MM.1S (cell line): ENCODE data around the gene CCDC81.

Experiments used
- DNase-seq: peaks from one replicate; pipeline ENCODE4 v3.0.0-alpha.2; 2015
- H2AFZ ChIP-seq: fragments of 300-600 bp; sonication (generic); 2 replicates; pipeline ENCODE4 v1.6.0; 2016; ENCODE audit warnings: antibody characterized with exemption, low read length
- H3F3A ChIP-seq: fragments of 300-600 bp; sonication (generic); 2 replicates; pipeline ENCODE4 v1.6.1; 2016; ENCODE audit warnings: mild to moderate bottlenecking, antibody characterized with exemption, low read length, moderate library complexity, mixed read lengths; ENCODE audit not compliant: insufficient read depth
- H3K27ac ChIP-seq: fragments of 300-600 bp; sonication (generic); 2 replicates; pipeline ENCODE4 v1.5.1; 2016; ENCODE audit warnings: mild to moderate bottlenecking, low read length
- H3K27me3 ChIP-seq: fragments of 300-600 bp; sonication (generic); replicated peaks from 2 replicates; pipeline ENCODE4 v1.6.0; 2016; ENCODE audit warnings: low read length; ENCODE audit not compliant: insufficient read depth
- H3K36me3 ChIP-seq: fragments of 300-600 bp; sonication (generic); replicated peaks from 2 replicates; pipeline ENCODE4 v1.6.1; 2016; ENCODE audit warnings: mild to moderate bottlenecking, low read length, mixed read lengths; ENCODE audit not compliant: insufficient read depth
- H3K4me1 ChIP-seq: fragments of 300-600 bp; sonication (generic); 2 replicates; pipeline ENCODE4 v1.6.1; 2016; ENCODE audit warnings: low read length, mixed read lengths
- H3K4me2 ChIP-seq: fragments of 300-600 bp; sonication (generic); 2 replicates; pipeline ENCODE4 v1.6.0; 2016; ENCODE audit warnings: low read depth, low read length
- H3K4me3 ChIP-seq: fragments of 300-600 bp; sonication (generic); 2 replicates; pipeline ENCODE4 v1.5.1; 2016; ENCODE audit warnings: low read length, mixed read lengths
- H3K79me2 ChIP-seq: fragments of 300-600 bp; sonication (generic); 2 replicates; pipeline ENCODE4 v1.6.1; 2016; ENCODE audit warnings: mixed run types, low read length, mixed read lengths
- H3K9ac ChIP-seq: fragments of 300-600 bp; sonication (generic); 2 replicates; pipeline ENCODE4 v1.6.1; 2016; ENCODE audit warnings: low read length, mixed read lengths
- H3K9me2 ChIP-seq: fragments of 300-600 bp; sonication (generic); replicated peaks from 2 replicates; pipeline ENCODE4 v1.6.1; 2016; ENCODE audit warnings: mild to moderate bottlenecking, low read length, mixed read lengths; ENCODE audit not compliant: insufficient read depth
- H3K9me3 ChIP-seq: fragments of 300-600 bp; sonication (generic); replicated peaks from 2 replicates; pipeline ENCODE4 v1.6.1; 2016; ENCODE audit warnings: mild to moderate bottlenecking, low read length, mixed read lengths; ENCODE audit not compliant: insufficient read depth
- H4K20me1 ChIP-seq: fragments of 300-600 bp; sonication (generic); 2 replicates; pipeline ENCODE4 v1.6.1; 2016; ENCODE audit warnings: mild to moderate bottlenecking, low read length, moderate library complexity, mixed read lengths; ENCODE audit not compliant: insufficient read depth
- CTCF ChIP-seq: fragments of 300-600 bp; sonication (generic); IDR thresholded peaks from 2 replicates; pipeline ENCODE4 v1.5.1; 2016; ENCODE audit warnings: antibody characterized with exemption, low read length, mixed read lengths
- EZH2 ChIP-seq: fragments of 300-600 bp; sonication (generic); optimal IDR thresholded peaks from 2 replicates; pipeline ENCODE3; 2017; ENCODE audit warnings: low read depth, mild to moderate bottlenecking, antibody characterized with exemption, low read length, mixed read lengths
- EZH2phosphoT487 ChIP-seq: fragments of 300-600 bp; sonication (generic); IDR thresholded peaks from 2 replicates; pipeline ENCODE4 v1.6.1; 2018; ENCODE audit warnings: antibody characterized with exemption, low read length

The CCDC81 gene

DNA sequence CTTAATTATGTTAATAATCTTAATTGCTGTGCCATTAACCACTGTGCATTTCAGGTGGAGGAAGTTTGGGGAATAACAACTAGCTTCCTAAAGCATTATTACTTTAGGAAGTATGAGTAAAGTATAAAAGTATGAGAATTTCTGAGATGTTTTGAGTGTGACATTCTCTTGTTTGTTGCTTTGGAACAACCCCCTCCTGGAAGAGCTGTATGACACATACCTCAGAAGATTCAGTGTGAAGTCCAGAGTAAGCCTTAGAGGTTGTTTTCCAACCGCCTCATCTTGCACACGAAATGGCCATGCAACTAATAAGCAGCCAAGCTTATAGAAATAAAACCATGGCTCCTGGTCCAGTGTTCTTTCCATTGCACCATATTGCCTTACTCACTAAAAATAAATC is 21.7 kb downstream of the CCDC81 start:
- no peak overlapping the region for H3K9ac ChIP-seq
- H3K4me1 ChIP-seq: no peaks in the 10 kb centered on the region
- H3K27ac ChIP-seq: no peak overlapping the region
- H3K27me3 ChIP-seq: no peaks in the 10 kb centered on the region
- H3F3A ChIP-seq: no peaks in the 10 kb centered on the region
- no peaks in the 10 kb centered on the region for H3K79me2 ChIP-seq
- no peaks in the 10 kb centered on the region for H3K36me3 ChIP-seq
- TF ChIP-seq CTCF (no peak), EZH2phosphoT487 (no peak), EZH2 (no peak)
- H3K4me3 ChIP-seq: no peak overlapping the region
- H3K9me3 ChIP-seq: no peaks in the 10 kb centered on the region
- no peak overlapping the region for H3K4me2 ChIP-seq
- H3K9me2 ChIP-seq: no peaks in the 10 kb centered on the region
- no peaks in the 10 kb centered on the region for H4K20me1 ChIP-seq
- no peak overlapping the region for H2AFZ ChIP-seq
- DNase-seq: no peak

DNA sequence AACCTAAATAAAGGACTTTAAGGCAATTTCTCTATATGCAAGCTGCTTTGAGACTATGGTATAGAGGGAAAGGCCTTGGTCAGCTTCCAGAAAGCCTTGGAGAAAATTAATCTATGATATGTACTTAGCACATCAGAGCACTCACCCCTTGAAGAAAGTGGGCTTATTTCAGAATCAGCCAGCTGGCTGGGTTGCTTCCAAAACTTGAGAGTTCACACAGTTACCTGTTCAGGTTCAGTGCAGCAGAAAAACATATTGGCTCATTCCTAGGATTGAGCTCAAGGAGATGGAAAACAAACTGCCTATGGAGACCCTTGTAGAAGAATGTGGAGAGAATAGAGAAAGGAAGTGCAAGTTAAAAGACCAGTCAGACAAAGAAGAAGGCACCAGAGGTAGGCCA is 22.7 kb downstream of the CCDC81 start:
- Histone ChIP-seq H3K9me2 (no peaks in the 10 kb centered on the region), H3K4me2 (no peak overlapping the region), H3F3A (no peaks in the 10 kb centered on the region), H3K4me1 (no peaks in the 10 kb centered on the region), H2AFZ (no peak overlapping the region), H3K9me3 (no peaks in the 10 kb centered on the region), H3K4me3 (no peak overlapping the region), H3K9ac (no peak overlapping the region), H3K27ac (no peak overlapping the region), H3K79me2 (no peaks in the 10 kb centered on the region), H4K20me1 (no peaks in the 10 kb centered on the region), H3K27me3 (no peaks in the 10 kb centered on the region), H3K36me3 (no peaks in the 10 kb centered on the region)
- TF ChIP-seq EZH2 (no peak), CTCF (no peak), EZH2phosphoT487 (no peak)
- no peak for DNase-seq

DNA sequence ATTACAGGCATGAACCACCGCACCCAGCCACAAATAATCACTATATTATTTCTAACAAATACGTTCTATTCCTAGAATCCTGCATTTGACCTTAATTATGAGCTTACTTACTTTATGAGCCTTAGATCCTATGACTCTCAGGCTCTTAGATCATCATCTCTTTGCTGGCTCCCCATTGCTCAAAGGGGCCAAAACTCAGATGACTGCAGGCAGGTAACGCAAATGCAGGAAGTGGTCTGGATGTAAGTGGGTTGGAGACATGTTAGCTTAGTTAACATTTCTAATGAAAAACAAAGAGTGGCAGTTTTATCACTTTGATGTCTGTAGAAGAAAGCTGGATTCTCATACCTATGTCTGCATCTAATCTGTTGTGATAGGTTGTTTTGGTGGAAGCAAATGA is 23.4 kb downstream of the CCDC81 start:
- H3K4me1 ChIP-seq: no peaks in the 10 kb centered on the region
- no peak overlapping the region for H3K27ac ChIP-seq
- no peaks in the 10 kb centered on the region for H3K79me2 ChIP-seq
- no peak overlapping the region for H3K4me3 ChIP-seq
- no peaks in the 10 kb centered on the region for H3K9me2 ChIP-seq
- no peak overlapping the region for H3K4me2 ChIP-seq
- H3K9me3 ChIP-seq: no peaks in the 10 kb centered on the region
- no peaks in the 10 kb centered on the region for H4K20me1 ChIP-seq
- no peak overlapping the region for H3K9ac ChIP-seq
- no peaks in the 10 kb centered on the region for H3K27me3 ChIP-seq
- no peak for DNase-seq
- no peaks in the 10 kb centered on the region for H3F3A ChIP-seq
- no peak overlapping the region for H2AFZ ChIP-seq
- TF ChIP-seq CTCF: no peak
- TF ChIP-seq EZH2: no peak
- no peak for TF ChIP-seq EZH2phosphoT487
- no peaks in the 10 kb centered on the region for H3K36me3 ChIP-seq

DNA sequence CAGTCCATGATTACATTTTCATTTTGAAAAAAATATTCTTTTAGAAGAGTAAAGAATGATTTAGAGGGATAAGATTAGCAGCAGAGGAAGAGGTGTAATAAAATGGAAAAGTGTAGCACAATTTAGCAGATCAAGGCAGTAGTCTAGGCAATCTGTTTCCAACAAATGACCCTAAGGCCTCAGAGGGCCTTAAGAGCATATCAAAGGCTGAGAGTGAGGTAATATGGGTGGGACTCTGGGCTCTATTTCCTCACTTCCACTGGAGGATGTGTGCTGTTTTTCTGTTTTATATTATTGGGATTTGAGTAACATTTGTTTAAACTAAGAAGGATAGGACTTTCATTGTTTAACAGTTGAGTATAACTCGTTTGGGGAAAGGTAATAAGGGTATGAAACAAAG is 28.8 kb downstream of the CCDC81 start:
- Histone ChIP-seq H3K9me3 (no peaks in the 10 kb centered on the region), H3K9me2 (no peaks in the 10 kb centered on the region), H3K4me2 (no peak overlapping the region), H3K9ac (no peak overlapping the region), H4K20me1 (no peaks in the 10 kb centered on the region), H3F3A (no peaks in the 10 kb centered on the region), H3K27ac (no peak overlapping the region), H3K36me3 (no peaks in the 10 kb centered on the region), H3K79me2 (no peaks in the 10 kb centered on the region), H3K4me1 (no peaks in the 10 kb centered on the region), H2AFZ (no peak overlapping the region), H3K27me3 (no peaks in the 10 kb centered on the region), H3K4me3 (no peak overlapping the region)
- DNase-seq: no peak
- no peak for TF ChIP-seq EZH2
- TF ChIP-seq CTCF: no peak
- no peak for TF ChIP-seq EZH2phosphoT487
